IMR-90 (cell line): ENCODE measurements around the gene BECN2. TPM values are rescaled to one million over a fixed set of nuclear protein-coding genes. Genes with fewer than 3 reads are reported as not detected.

ENCODE experiments used
- ATAC-seq: fragments of 200-7000 bp; cut with Tn5 transposase; 2 replicates; pipeline ENCODE4 v1.9.1; 2020; ENCODE audit warnings: low read depth, mild to moderate bottlenecking, moderate library complexity
- BruUV-seq: library from RNA; stranded (reverse); fragments of 400-500 nt; replicated peaks from 2 replicates; lab custom pipeline; 2021; lab: Mats Ljungman, UMichigan
- CTCF ChIA-PET: fragments of 300-600 bp; formaldehyde crosslinking; extraction: SDS; loops from one replicate; lab custom pipeline; 2021; ENCODE audit warnings: antibody characterized with exemption; lab: Yijun Ruan, JAX
- POLR2A ChIA-PET: fragments of 300-600 bp; sonication (Branson Sonifier 250); formaldehyde crosslinking; loops from one replicate; lab custom pipeline; 2022; ENCODE audit warnings: antibody characterized with exemption; ENCODE audit not compliant: unreplicated experiment; lab: Charles Lee
- DNase-seq: peaks from one replicate; pipeline ENCODE4 v3.0.0; 2013
- H2AFZ ChIP-seq: replicated peaks from 2 replicates; pipeline ENCODE3; 2013; ENCODE audit warnings: low read length, mild to moderate bottlenecking; ENCODE audit not compliant: poor library complexity
- H2AK5ac ChIP-seq: 2 replicates; pipeline ENCODE4 v1.6.1; 2013; ENCODE audit warnings: low read depth, low read length, inconsistent platforms
- H2AK9ac ChIP-seq: replicated peaks from 2 replicates; pipeline ENCODE3; 2013; ENCODE audit warnings: mild to moderate bottlenecking, low read depth, low read length, moderate library complexity; ENCODE audit not compliant: poor library complexity
- H2BK120ac ChIP-seq: 2 replicates; pipeline ENCODE4 v1.6.1; 2013; ENCODE audit warnings: low read depth, low read length, inconsistent platforms
- H2BK15ac ChIP-seq: 3 replicates; pipeline ENCODE4 v1.6.1; 2013; ENCODE audit warnings: low read depth, low read length, inconsistent platforms
- H2BK20ac ChIP-seq: 2 replicates; pipeline ENCODE4 v1.6.1; 2013; ENCODE audit warnings: low read depth, mild to moderate bottlenecking, inconsistent platforms, low read length, moderate library complexity
- H2BK5ac ChIP-seq: 2 replicates; pipeline ENCODE4 v1.6.1; 2013; ENCODE audit warnings: mild to moderate bottlenecking, low read depth, low read length, inconsistent platforms; ENCODE audit not compliant: poor library complexity, severe bottlenecking
- H3K14ac ChIP-seq: replicated peaks from 2 replicates; pipeline ENCODE4 v1.6.1; 2013; ENCODE audit warnings: low read depth, low read length, inconsistent platforms
- H3K18ac ChIP-seq: 2 replicates; pipeline ENCODE4 v1.6.1; 2013; ENCODE audit warnings: low read depth, low read length, control low read depth
- H3K23ac ChIP-seq: 2 replicates; pipeline ENCODE4 v1.6.1; 2013; ENCODE audit warnings: low read depth, low read length, inconsistent platforms
- H3K27ac ChIP-seq: 2 replicates; pipeline ENCODE4 v1.5.1; 2013; ENCODE audit warnings: mild to moderate bottlenecking, control low read depth, low read length; ENCODE audit not compliant: insufficient read depth
- H3K27me3 ChIP-seq: 2 replicates; pipeline ENCODE4 v1.6.1; 2013; ENCODE audit warnings: low read length; ENCODE audit not compliant: control insufficient read depth, insufficient read depth
- H3K36me3 ChIP-seq: 2 replicates; pipeline ENCODE4 v1.6.1; 2013; ENCODE audit warnings: low read length, mixed read lengths; ENCODE audit not compliant: control insufficient read depth, insufficient read depth
- H3K4ac ChIP-seq: 2 replicates; pipeline ENCODE4 v1.6.1; 2013; ENCODE audit warnings: low read depth, low read length, inconsistent platforms
- H3K4me1 ChIP-seq: 2 replicates; pipeline ENCODE4 v1.6.1; 2013; ENCODE audit warnings: low read length, mixed read lengths; ENCODE audit not compliant: control insufficient read depth, insufficient read depth
- H3K4me2 ChIP-seq: 2 replicates; pipeline ENCODE4 v1.6.1; 2013; ENCODE audit warnings: low read depth, mild to moderate bottlenecking, control low read depth, low read length, moderate library complexity
- H3K4me3 ChIP-seq: 2 replicates; pipeline ENCODE4 v1.5.1; 2013; ENCODE audit warnings: low read depth, mild to moderate bottlenecking, control low read depth, low read length, moderate library complexity; ENCODE audit not compliant: insufficient read depth
- H3K56ac ChIP-seq: 2 replicates; pipeline ENCODE4 v1.6.1; 2013; ENCODE audit warnings: low read length, inconsistent platforms; ENCODE audit not compliant: insufficient read depth; ENCODE audit errors: extremely low read depth
- H3K79me1 ChIP-seq, 2 experiments: 2 replicates each; pipeline ENCODE4 v1.6.1; 2013; ENCODE audit warnings: low read length in 2 of 2, inconsistent platforms in 1 of 2, low read depth in 1 of 2
- H3K9ac ChIP-seq: 2 replicates; pipeline ENCODE4 v1.6.1; 2013; ENCODE audit warnings: low read depth, low read length, control low read depth
- H3K9me1 ChIP-seq: 2 replicates; pipeline ENCODE4 v1.6.1; 2013; ENCODE audit warnings: low read length, inconsistent platforms; ENCODE audit not compliant: insufficient read depth
- H3K9me3 ChIP-seq: 2 replicates; pipeline ENCODE4 v1.6.1; 2013; ENCODE audit warnings: low read length; ENCODE audit not compliant: control insufficient read depth, insufficient read depth
- H4K20me1 ChIP-seq: 2 replicates; pipeline ENCODE4 v1.6.1; 2013; ENCODE audit warnings: low read length, inconsistent platforms; ENCODE audit not compliant: insufficient read depth
- H4K5ac ChIP-seq: 2 replicates; pipeline ENCODE4 v1.6.1; 2013; ENCODE audit warnings: mild to moderate bottlenecking, low read depth, low read length, control low read depth
- H4K8ac ChIP-seq, 2 experiments: 2 replicates each; pipeline ENCODE4 v1.6.1; 2013; ENCODE audit warnings: low read depth in 2 of 2, low read length in 2 of 2, control low read depth in 1 of 2, inconsistent platforms in 1 of 2
- H4K91ac ChIP-seq: 2 replicates; pipeline ENCODE4 v1.6.1; 2013; ENCODE audit warnings: low read depth, low read length, inconsistent platforms; ENCODE audit not compliant: insufficient read depth
- BHLHE40 ChIP-seq: fragments of 150-350 bp; IDR thresholded peaks from 2 replicates; pipeline ENCODE4 v1.6.1; 2016; ENCODE audit warnings: mild to moderate bottlenecking, low read depth, low read length
- CEBPB ChIP-seq: IDR thresholded peaks from 2 replicates; pipeline ENCODE4 v1.6.1; 2012; ENCODE audit warnings: low read depth, low read length, improper control_type of control experiment
- CHD1 ChIP-seq: IDR thresholded peaks from 2 replicates; pipeline ENCODE4 v1.6.1; 2012; ENCODE audit warnings: low read depth, low read length, improper control_type of control experiment
- FOS ChIP-seq: fragments of 150-350 bp; IDR thresholded peaks from 2 replicates; pipeline ENCODE4 v1.6.1; 2016; ENCODE audit warnings: low read depth, low read length
- MAFK ChIP-seq: IDR thresholded peaks from 2 replicates; pipeline ENCODE4 v1.6.1; 2012; ENCODE audit warnings: low read depth, low read length, improper control_type of control experiment
- MAZ ChIP-seq: IDR thresholded peaks from 2 replicates; pipeline ENCODE4 v1.6.1; 2012; ENCODE audit warnings: low read depth, mild to moderate bottlenecking, low read length, improper control_type of control experiment, moderate library complexity, borderline replicate concordance
- MXI1 ChIP-seq: IDR thresholded peaks from 2 replicates; pipeline ENCODE4 v1.6.1; 2012; ENCODE audit warnings: low read depth, mild to moderate bottlenecking, low read length, moderate library complexity, borderline replicate concordance
- NFE2L2 ChIP-seq: fragments of 150-350 bp; IDR thresholded peaks from 2 replicates; pipeline ENCODE4 v1.6.1; 2016; ENCODE audit warnings: low read depth, mild to moderate bottlenecking, low read length
- POLR2A ChIP-seq: IDR thresholded peaks from 2 replicates; pipeline ENCODE4 v1.6.1; 2012; ENCODE audit warnings: mild to moderate bottlenecking, low read depth, low read length
- RAD21 ChIP-seq: IDR thresholded peaks from 2 replicates; pipeline ENCODE4 v1.6.1; 2012; ENCODE audit warnings: low read length, improper control_type of control experiment
- RCOR1 ChIP-seq: IDR thresholded peaks from 2 replicates; pipeline ENCODE4 v1.6.1; 2012; ENCODE audit warnings: mild to moderate bottlenecking, low read length, improper control_type of control experiment; ENCODE audit not compliant: insufficient replicate concordance
- RFX5 ChIP-seq: IDR thresholded peaks from 2 replicates; pipeline ENCODE4 v1.8.0; 2012; ENCODE audit warnings: low read depth, mild to moderate bottlenecking, low read length, moderate library complexity
- SMC3 ChIP-seq: fragments of 150-350 bp; IDR thresholded peaks from 2 replicates; pipeline ENCODE4 v1.6.1; 2016; ENCODE audit warnings: low read depth, mild to moderate bottlenecking, antibody characterized with exemption, low read length, moderate library complexity
- WGBS, 2 experiments: methylation state at CpG; one replicate each; pipeline versions ENCODE4 v1.1.5 to v1.1.7; 2013; ENCODE audit warnings: missing lambda C conversion rate in 2 of 2; ENCODE audit not compliant: insufficient read length in 1 of 2; ENCODE audit errors: extremely low coverage in 2 of 2; 5-methylcytosine and 5-hydroxymethylcytosine counted together
- dilution Hi-C: fragments of 300-500 bp; cut with HindIII; formaldehyde crosslinking; loops from one replicate; pipeline ENCODE4 v1.14.3; 2018; ENCODE audit warnings: low sequenced_read_pairs; ENCODE audit not compliant: unreplicated experiment
- in situ Hi-C: fragments of 300-500 bp; cut with MboI; formaldehyde crosslinking; loops from 3 replicates; pipeline ENCODE4 v1.14.3; 2019; ENCODE audit warnings: low sequenced_read_pairs, inconsistent platforms, mixed read lengths
- intact Hi-C: fragments of 100-400 bp; cut with micrococcal nuclease; formaldehyde crosslinking; loops from 2 replicates; pipeline ENCODE4 v1.10.0; 2022
- polyA plus RNA-seq, 3 experiments: library from polyadenylated mRNA; depleted of rRNA; stranded (reverse); fragments of >200 nt; gene quantifications; 2 replicates each; pipeline ENCODE4 v1.2.3, GENCODE V29; 2012; ENCODE audit warnings: low replicate concordance in 1 of 3
- total RNA-seq: library from RNA; depleted of rRNA; stranded (reverse); fragments of >200 nt; gene quantifications from 2 replicates; pipeline ENCODE4 v1.2.3, GENCODE V29; 2012
- TF ChIP-seq, protein P1 (sequence below): fragments of 150-350 bp; IDR thresholded peaks from 2 replicates; pipeline ENCODE4 v1.6.1; 2016; ENCODE audit warnings: low read depth, mild to moderate bottlenecking, low read length, moderate library complexity, borderline replicate concordance
- TF ChIP-seq, protein P2 (sequence below): conservative IDR thresholded peaks from 2 replicates; pipeline ENCODE4 v1.5.1; 2012; ENCODE audit warnings: mild to moderate bottlenecking, low read depth, low read length, improper control_type of control experiment
- TF ChIP-seq, protein P3 (sequence below): fragments of 150-350 bp; IDR thresholded peaks from 2 replicates; pipeline ENCODE4 v1.6.1; 2017; ENCODE audit warnings: mild to moderate bottlenecking, antibody characterized with exemption, low read length, low read depth

The BECN2 gene
- total and polyA plus RNA-seq, 2 of the 4 experiments (the other 2 are of a cell fraction): not detected

DNA sequence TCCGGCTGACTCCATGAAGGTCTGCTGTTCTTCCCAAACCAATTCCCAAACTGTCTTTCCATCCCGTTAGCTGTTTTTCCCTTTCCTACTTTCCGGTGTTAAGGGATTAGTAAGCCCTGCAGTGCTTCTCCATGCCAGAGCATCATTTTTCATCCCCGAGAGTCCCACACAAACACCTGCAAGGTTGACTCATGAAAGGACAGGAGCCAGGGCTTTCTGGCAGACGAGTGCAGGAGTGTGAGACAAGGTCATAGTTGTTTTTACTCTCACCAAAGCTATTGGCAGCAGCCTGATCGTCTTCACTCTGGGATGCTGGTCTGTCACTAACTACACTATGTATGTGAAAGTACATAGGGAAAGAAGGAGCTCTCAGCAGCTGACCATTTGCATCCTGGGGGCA is 10.2 kb upstream of the BECN2 start:
- BruUV-seq: no TSS peak
- no peak for DNase-seq
- no peak overlapping the region for H2BK5ac ChIP-seq
- no peak overlapping the region for H3K56ac ChIP-seq
- no peak overlapping the region for H2BK20ac ChIP-seq
- H3K23ac ChIP-seq: no peak overlapping the region
- no peak overlapping the region for H3K18ac ChIP-seq
- H2AFZ ChIP-seq: no peak overlapping the region
- H3K4me2 ChIP-seq: no peak overlapping the region
- ATAC-seq: no peak
- no peak overlapping the region for H2AK9ac ChIP-seq
- H3K4ac ChIP-seq: no peak overlapping the region
- intact Hi-C loops (no loop called here), in situ Hi-C loops (no loop called here), dilution Hi-C loops (no loop called here)
- no peaks in the 10 kb centered on the region for H3K9me1 ChIP-seq
- H3K9me3 ChIP-seq: no peaks in the 10 kb centered on the region
- no peak overlapping the region for H2BK15ac ChIP-seq
- no peaks in the 10 kb centered on the region for H3K4me1 ChIP-seq
- H4K8ac ChIP-seq: no peak overlapping the region
- no peak overlapping the region for H2AK5ac ChIP-seq
- no peak overlapping the region for H3K27ac ChIP-seq
- POLR2A ChIA-PET: no interaction called here
- no peaks in the 10 kb centered on the region for H3K27me3 ChIP-seq
- no peak overlapping the region for H4K91ac ChIP-seq
- H3K14ac ChIP-seq: no peak overlapping the region
- H3K79me1 ChIP-seq: no peaks in the 10 kb centered on the region
- no peaks in the 10 kb centered on the region for H4K20me1 ChIP-seq
- no peak overlapping the region for H3K9ac ChIP-seq
- no peaks in the 10 kb centered on the region for H3K36me3 ChIP-seq
- CTCF ChIA-PET: no interaction called here
- TF ChIP-seq MAFK: no peak
- TF ChIP-seq SMC3: no peak
- no peak for TF ChIP-seq MXI1
- no peak for TF ChIP-seq MAZ
- TF ChIP-seq, protein P1, sequence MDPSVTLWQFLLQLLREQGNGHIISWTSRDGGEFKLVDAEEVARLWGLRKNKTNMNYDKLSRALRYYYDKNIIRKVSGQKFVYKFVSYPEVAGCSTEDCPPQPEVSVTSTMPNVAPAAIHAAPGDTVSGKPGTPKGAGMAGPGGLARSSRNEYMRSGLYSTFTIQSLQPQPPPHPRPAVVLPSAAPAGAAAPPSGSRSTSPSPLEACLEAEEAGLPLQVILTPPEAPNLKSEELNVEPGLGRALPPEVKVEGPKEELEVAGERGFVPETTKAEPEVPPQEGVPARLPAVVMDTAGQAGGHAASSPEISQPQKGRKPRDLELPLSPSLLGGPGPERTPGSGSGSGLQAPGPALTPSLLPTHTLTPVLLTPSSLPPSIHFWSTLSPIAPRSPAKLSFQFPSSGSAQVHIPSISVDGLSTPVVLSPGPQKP: no peak
- TF ChIP-seq RCOR1: no peak
- no peak for TF ChIP-seq RFX5
- no peak for TF ChIP-seq POLR2A
- TF ChIP-seq CHD1: no peak
- TF ChIP-seq, protein P2, sequence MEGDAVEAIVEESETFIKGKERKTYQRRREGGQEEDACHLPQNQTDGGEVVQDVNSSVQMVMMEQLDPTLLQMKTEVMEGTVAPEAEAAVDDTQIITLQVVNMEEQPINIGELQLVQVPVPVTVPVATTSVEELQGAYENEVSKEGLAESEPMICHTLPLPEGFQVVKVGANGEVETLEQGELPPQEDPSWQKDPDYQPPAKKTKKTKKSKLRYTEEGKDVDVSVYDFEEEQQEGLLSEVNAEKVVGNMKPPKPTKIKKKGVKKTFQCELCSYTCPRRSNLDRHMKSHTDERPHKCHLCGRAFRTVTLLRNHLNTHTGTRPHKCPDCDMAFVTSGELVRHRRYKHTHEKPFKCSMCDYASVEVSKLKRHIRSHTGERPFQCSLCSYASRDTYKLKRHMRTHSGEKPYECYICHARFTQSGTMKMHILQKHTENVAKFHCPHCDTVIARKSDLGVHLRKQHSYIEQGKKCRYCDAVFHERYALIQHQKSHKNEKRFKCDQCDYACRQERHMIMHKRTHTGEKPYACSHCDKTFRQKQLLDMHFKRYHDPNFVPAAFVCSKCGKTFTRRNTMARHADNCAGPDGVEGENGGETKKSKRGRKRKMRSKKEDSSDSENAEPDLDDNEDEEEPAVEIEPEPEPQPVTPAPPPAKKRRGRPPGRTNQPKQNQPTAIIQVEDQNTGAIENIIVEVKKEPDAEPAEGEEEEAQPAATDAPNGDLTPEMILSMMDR: no peak
- TF ChIP-seq CEBPB: no peak
- TF ChIP-seq FOS: no peak
- TF ChIP-seq RAD21: no peak
- no peak for TF ChIP-seq BHLHE40
- TF ChIP-seq NFE2L2: no peak
- TF ChIP-seq, protein P3, sequence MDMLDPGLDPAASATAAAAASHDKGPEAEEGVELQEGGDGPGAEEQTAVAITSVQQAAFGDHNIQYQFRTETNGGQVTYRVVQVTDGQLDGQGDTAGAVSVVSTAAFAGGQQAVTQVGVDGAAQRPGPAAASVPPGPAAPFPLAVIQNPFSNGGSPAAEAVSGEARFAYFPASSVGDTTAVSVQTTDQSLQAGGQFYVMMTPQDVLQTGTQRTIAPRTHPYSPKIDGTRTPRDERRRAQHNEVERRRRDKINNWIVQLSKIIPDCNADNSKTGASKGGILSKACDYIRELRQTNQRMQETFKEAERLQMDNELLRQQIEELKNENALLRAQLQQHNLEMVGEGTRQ: no peak
- no peak overlapping the region for H4K5ac ChIP-seq
- H2BK120ac ChIP-seq: no peak overlapping the region
- 81% methylated on average over 2 of the region's 6 CpGs; no CpG with 5 or more reads in 1 of the 2 experiments for WGBS, 2 experiments
- no peak overlapping the region for H3K4me3 ChIP-seq
